HCT116 (cell line): ENCODE results near the gene MFSD1. TPM values are rescaled to one million over a fixed set of nuclear protein-coding genes. Genes with fewer than 3 reads are reported as not detected.

Experiments
- ATAC-seq: fragments of 200-7000 bp; cut with Tn5 transposase; 2 replicates; pipeline ENCODE4 v1.9.1; 2020; ENCODE audit warnings: mild to moderate bottlenecking, moderate library complexity
- BruUV-seq: library from RNA; stranded (reverse); fragments of 400-500 nt; replicated peaks from 2 replicates; lab custom pipeline; 2021; lab: Mats Ljungman, UMichigan
- CTCF ChIA-PET: fragments of 300-600 bp; sonication (Branson Sonifier 250); formaldehyde crosslinking; loops from one replicate; lab custom pipeline; 2021; ENCODE audit warnings: antibody characterized with exemption; lab: Charles Lee
- POLR2A ChIA-PET: fragments of 300-600, 350-600 bp; sonication (Branson Sonifier 250); formaldehyde crosslinking; loops from one replicate; lab custom pipeline; 2021; ENCODE audit warnings: antibody characterized with exemption; lab: Charles Lee
- RAD21 ChIA-PET, 2 experiments: fragments of 300-600 bp; sonication (Branson Sonifier 250); formaldehyde crosslinking; loops; one replicate each; lab custom pipeline; 2023; ENCODE audit warnings: low total read pairs in 2 of 2; ENCODE audit not compliant: uncharacterized antibody in 2 of 2, unreplicated experiment in 2 of 2, low non-redundant PET in 1 of 2; lab: Charles Lee
- DNase-seq: peaks from one replicate; pipeline ENCODE4 v3.0.0-alpha.2; 2010; ENCODE audit warnings: low read depth, low spot score
- H2AFZ ChIP-seq: fragments of 200-600 bp; shearing (Covaris generic), sonication (generic); 2 replicates; pipeline ENCODE4 v1.6.1; 2017; ENCODE audit warnings: low read depth, mixed run types, mixed read lengths, antibody characterized with exemption, low read length; ENCODE audit not compliant: poor library complexity, severe bottlenecking
- H3K27ac ChIP-seq: 2 replicates; pipeline ENCODE4 v1.5.1; 2012; ENCODE audit warnings: low read depth, low read length
- H3K27me3 ChIP-seq: fragments of 200-600 bp; sonication (generic); 2 replicates; pipeline ENCODE4 v1.6.1; 2016; ENCODE audit warnings: mixed run types, low read length, mixed read lengths; ENCODE audit not compliant: insufficient read depth
- H3K36me3 ChIP-seq, 2 experiments: fragments of 200-500 bp in 1 of 2; fragments of 200-600 bp in 1 of 2; sonication (Bioruptor generic) in 1 of 2; sonication (generic) in 1 of 2; 2 replicates each; pipeline versions ENCODE4 v1.5.1 to v1.6.1; 2014 to 2016; ENCODE audit warnings: low read length in 2 of 2, inconsistent platforms in 1 of 2, mixed read lengths in 1 of 2, mixed run types in 1 of 2; ENCODE audit not compliant: insufficient read depth in 2 of 2, control insufficient read depth in 1 of 2
- H3K4me1 ChIP-seq, 2 experiments: fragments of 200-600 bp in 1 of 2; sonication (generic) in 1 of 2; 2 replicates each; pipeline versions ENCODE4 v1.5.1 to v1.6.1; 2012 to 2017; ENCODE audit warnings: low read length in 2 of 2, inconsistent platforms in 1 of 2, mild to moderate bottlenecking in 1 of 2, mixed read lengths in 1 of 2, mixed run types in 1 of 2, moderate library complexity in 1 of 2; ENCODE audit not compliant: insufficient read depth in 2 of 2, control insufficient read depth in 1 of 2
- H3K4me2 ChIP-seq: fragments of 200-600 bp; sonication (generic); 2 replicates; pipeline ENCODE4 v1.6.1; 2017; ENCODE audit warnings: mixed run types, low read length, mixed read lengths
- H3K4me3 ChIP-seq, 2 experiments: fragments of 200-600 bp in 1 of 2; sonication (generic) in 1 of 2; replicated peaks in 1 of 2; 2 replicates each; pipeline ENCODE4 v1.5.1; 2011 to 2016; ENCODE audit warnings: low read length in 2 of 2, control low read depth in 1 of 2, low read depth in 1 of 2, mild to moderate bottlenecking in 1 of 2, mixed read lengths in 1 of 2, mixed run types in 1 of 2
- H3K79me2 ChIP-seq: fragments of 200-600 bp; sonication (generic); 2 replicates; pipeline ENCODE4 v1.6.1; 2017; ENCODE audit warnings: mild to moderate bottlenecking, mixed run types, low read length, moderate library complexity, mixed read lengths; ENCODE audit not compliant: insufficient read depth
- H3K9ac ChIP-seq: fragments of 200-600 bp; sonication (generic); 2 replicates; pipeline ENCODE4 v1.6.1; 2016; ENCODE audit warnings: low read length, mixed read lengths
- H3K9me2 ChIP-seq: fragments of 200-600 bp; sonication (generic), shearing (Covaris generic); 2 replicates; pipeline ENCODE4 v1.6.1; 2017; ENCODE audit warnings: mixed run types, mild to moderate bottlenecking, moderate library complexity; ENCODE audit not compliant: insufficient read depth
- H3K9me3 ChIP-seq, 2 experiments: fragments of 200-500 bp in 1 of 2; fragments of 200-600 bp in 1 of 2; sonication (Bioruptor generic) in 1 of 2; sonication (generic) in 1 of 2; 2 replicates each; pipeline ENCODE4 v1.6.1; 2014 to 2017; ENCODE audit warnings: low read length in 2 of 2, mixed read lengths in 2 of 2, inconsistent platforms in 1 of 2, low read depth in 1 of 2, mild to moderate bottlenecking in 1 of 2, mixed run types in 1 of 2, moderate library complexity in 1 of 2; ENCODE audit not compliant: control insufficient read depth in 1 of 2, insufficient read depth in 1 of 2
- H4K20me1 ChIP-seq: fragments of 200-600 bp; sonication (generic), shearing (Covaris generic); 2 replicates; pipeline ENCODE4 v1.6.1; 2017; ENCODE audit warnings: mixed run types, mild to moderate bottlenecking, moderate library complexity; ENCODE audit not compliant: insufficient read depth
- ATF3 ChIP-seq: IDR thresholded peaks from 2 replicates; pipeline ENCODE4 v1.6.1; 2012
- CEBPB ChIP-seq: IDR thresholded peaks from 2 replicates; pipeline ENCODE4 v1.6.1; 2012; ENCODE audit warnings: low read depth
- CTCF ChIP-seq, 3 experiments: fragments of 200-600 bp in 1 of 3; sonication (generic) in 1 of 3; IDR thresholded peaks in 2 of 3; conservative IDR thresholded peaks in 1 of 3; 2 replicates each; pipeline ENCODE4 v1.5.1; 2012 to 2017; ENCODE audit warnings: low read depth in 2 of 3, low read length in 2 of 3, antibody characterized with exemption in 1 of 3, borderline replicate concordance in 1 of 3, control low read depth in 1 of 3, mild to moderate bottlenecking in 1 of 3, mixed read lengths in 1 of 3, mixed run types in 1 of 3, moderate library complexity in 1 of 3; ENCODE audit not compliant: insufficient read depth in 1 of 3
- EGR1 ChIP-seq: IDR thresholded peaks from 2 replicates; pipeline ENCODE4 v1.6.1; 2012; ENCODE audit warnings: low read depth
- EZH2 ChIP-seq: fragments of 200-600 bp; sonication (generic); IDR thresholded peaks from 2 replicates; pipeline ENCODE4 v1.6.1; 2017; ENCODE audit warnings: antibody characterized with exemption, mixed run types
- EZH2phosphoT487 ChIP-seq: fragments of 200-600 bp; IDR thresholded peaks from 2 replicates; pipeline ENCODE4 v1.6.1; 2018; ENCODE audit warnings: antibody characterized with exemption, borderline replicate concordance
- FOSL1 ChIP-seq: IDR thresholded peaks from 2 replicates; pipeline ENCODE4 v1.6.1; 2012; ENCODE audit warnings: low read depth
- POLR2A ChIP-seq: IDR thresholded peaks from 2 replicates; pipeline ENCODE4 v1.7.0; 2011; ENCODE audit warnings: borderline replicate concordance; ENCODE audit not compliant: insufficient read depth, insufficient read length; ENCODE audit errors: extremely low read depth
- POLR2AphosphoS5 ChIP-seq: IDR thresholded peaks from 2 replicates; pipeline ENCODE4 v1.6.1; 2011; ENCODE audit warnings: mild to moderate bottlenecking, low read depth, low read length, moderate library complexity
- SIN3A ChIP-seq: IDR thresholded peaks from 2 replicates; pipeline ENCODE4 v1.6.1; 2012; ENCODE audit warnings: low read depth
- TCF7L2 ChIP-seq: IDR thresholded peaks from 2 replicates; pipeline ENCODE4 v1.7.0; 2011; ENCODE audit warnings: borderline replicate concordance, inconsistent platforms; ENCODE audit not compliant: insufficient read depth, insufficient read length; ENCODE audit errors: extremely low read depth
- YY1 ChIP-seq: IDR thresholded peaks from 2 replicates; pipeline ENCODE4 v1.6.1; 2011; ENCODE audit warnings: low read length, low read depth, moderate library complexity, mild to moderate bottlenecking; ENCODE audit not compliant: insufficient replicate concordance; ENCODE audit errors: extremely low read depth
- intact Hi-C: fragments of 100-400 bp; cut with micrococcal nuclease; formaldehyde crosslinking; loops from 2 replicates; pipeline ENCODE4 v1.10.0; 2022
- total RNA-seq: library from RNA; stranded (reverse); gene quantifications from one replicate; pipeline ENCODE4 v1.2.1, GENCODE V29; 2021; ENCODE audit not compliant: unreplicated experiment
- TF ChIP-seq, protein P1 (sequence below): IDR thresholded peaks from 2 replicates; pipeline ENCODE4 v1.6.1; 2011; ENCODE audit warnings: mild to moderate bottlenecking, low read length, moderate library complexity; ENCODE audit not compliant: insufficient replicate concordance; ENCODE audit errors: extremely low read depth
- TF ChIP-seq, protein P2 (sequence below): IDR thresholded peaks from 2 replicates; pipeline ENCODE4 v1.6.1; 2012

MFSD1 gene
- total RNA-seq, 1 experiment from 2014 or later: 12.8 TPM

DNA sequence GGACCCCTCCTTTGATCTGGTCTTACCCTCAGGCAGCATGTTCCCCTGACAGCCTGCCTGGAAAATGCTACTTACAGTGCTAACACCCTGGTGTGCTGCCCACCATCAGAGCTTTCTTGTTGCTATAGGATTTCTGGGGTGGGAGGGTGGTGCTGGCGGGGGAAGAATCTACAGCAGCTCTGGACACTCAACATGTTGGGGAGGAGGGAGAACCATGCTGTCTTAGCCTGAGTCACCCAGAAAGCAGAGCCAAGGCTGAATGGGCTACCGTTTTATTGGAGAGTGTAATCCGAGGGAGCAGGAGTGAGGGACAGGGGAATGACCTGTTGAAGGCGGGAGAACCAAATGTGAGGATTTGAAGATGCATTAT, 45.6 kb downstream of the MFSD1 start:
- BruUV-seq: no TSS peak
- DNase-seq (no peak), ATAC-seq (no peak)
- intact Hi-C loops: loop anchor here (2.0 to 10.0 kb wide), 5 partner anchors 275 to 1157 kb away; no protein-coding TSS in a partner anchor
- H3K9me2 ChIP-seq: no peaks in the 10 kb centered on the region
- no peaks in the 10 kb centered on the region for H3K27me3 ChIP-seq
- H3K79me2 ChIP-seq: no peaks in the 10 kb centered on the region
- no peak overlapping the region for H3K27ac ChIP-seq
- no peaks in the 10 kb centered on the region for H3K36me3 ChIP-seq
- RAD21 ChIA-PET: interaction anchor here in 1 of 2 experiments (0.6 to 1.5 kb wide), 2 partner anchors 397 to 413 kb away, joined by 3 to 8 read pairs; no protein-coding TSS in a partner anchor
- no peak overlapping the region for H3K4me2 ChIP-seq
- no peak overlapping the region for H2AFZ ChIP-seq
- H3K9ac ChIP-seq: no peak overlapping the region
- H3K4me1 ChIP-seq: no peaks in the 10 kb centered on the region
- no peaks in the 10 kb centered on the region for H4K20me1 ChIP-seq
- CTCF ChIA-PET: interaction anchor here (3.6 to 4.8 kb wide), 2 partner anchors 405 to 413 kb away, joined by 22 to 52 read pairs; no protein-coding TSS in a partner anchor
- H3K9me3 ChIP-seq: no peaks in the 10 kb centered on the region
- POLR2A ChIA-PET: no interaction called here
- TF ChIP-seq POLR2A (no peak), SIN3A (no peak), ATF3 (no peak)
- TF ChIP-seq, all 23 proteins: peak for 0
- H3K4me3 ChIP-seq: no peak overlapping the region

DNA sequence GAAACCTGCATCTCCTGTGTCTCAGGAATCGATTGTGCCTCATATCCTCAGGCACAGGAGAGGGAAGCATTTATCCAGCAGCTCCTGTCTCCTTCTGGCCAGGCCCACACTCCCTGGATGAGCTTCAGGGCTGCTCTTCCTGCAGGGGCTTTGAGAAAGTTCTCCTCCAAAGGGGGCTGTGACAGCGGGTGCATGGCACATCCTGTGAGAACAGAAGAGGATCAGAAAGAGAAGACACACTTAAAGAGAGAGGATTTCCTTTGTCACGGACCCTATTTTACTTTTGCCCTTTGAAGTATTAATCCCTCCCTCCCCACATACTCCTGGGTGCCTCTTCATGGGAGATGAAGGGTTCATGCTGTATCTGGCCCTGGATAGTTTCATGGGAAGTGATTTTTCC, 46.0 kb downstream of the MFSD1 start:
- Histone ChIP-seq H3K79me2 (no peaks in the 10 kb centered on the region), H2AFZ (no peak overlapping the region), H3K4me3 (no peak overlapping the region), H3K4me1 (no peaks in the 10 kb centered on the region), H3K27me3 (no peaks in the 10 kb centered on the region), H4K20me1 (no peaks in the 10 kb centered on the region), H3K9me2 (no peaks in the 10 kb centered on the region), H3K36me3 (no peaks in the 10 kb centered on the region), H3K9ac (no peak overlapping the region), H3K4me2 (no peak overlapping the region), H3K27ac (no peak overlapping the region), H3K9me3 (no peaks in the 10 kb centered on the region)
- BruUV-seq: no TSS peak
- intact Hi-C loops: loop anchor here (2.0 to 10.0 kb wide), 5 partner anchors 274 to 1157 kb away; no protein-coding TSS in a partner anchor
- ATAC-seq (no peak), DNase-seq (no peak)
- ChIA-PET POLR2A (no interaction called here), CTCF (interaction anchor here (3.6 to 4.8 kb wide), 2 partner anchors 405 to 413 kb away, joined by 22 to 52 read pairs; no protein-coding TSS in a partner anchor), RAD21 (no interaction called here)
- TF ChIP-seq EZH2 (no peak), EZH2phosphoT487 (no peak), TCF7L2 (no peak), POLR2AphosphoS5 (no peak), FOSL1 (no peak), EGR1 (no peak), YY1 (no peak), POLR2A (no peak), CTCF (IDR thresholded peaks at IDR 0.05 in 2 of 3, conservative IDR thresholded peaks at IDR 0.05 in 1 of 3; ENCODE audit: borderline replicate concordance in 1 of 3, insufficient read depth in 1 of 3, low read depth in 2 of 3, low read length in 2 of 3) (no peak), SIN3A (no peak), CEBPB (no peak), ATF3 (no peak)
- TF ChIP-seq, protein P1, sequence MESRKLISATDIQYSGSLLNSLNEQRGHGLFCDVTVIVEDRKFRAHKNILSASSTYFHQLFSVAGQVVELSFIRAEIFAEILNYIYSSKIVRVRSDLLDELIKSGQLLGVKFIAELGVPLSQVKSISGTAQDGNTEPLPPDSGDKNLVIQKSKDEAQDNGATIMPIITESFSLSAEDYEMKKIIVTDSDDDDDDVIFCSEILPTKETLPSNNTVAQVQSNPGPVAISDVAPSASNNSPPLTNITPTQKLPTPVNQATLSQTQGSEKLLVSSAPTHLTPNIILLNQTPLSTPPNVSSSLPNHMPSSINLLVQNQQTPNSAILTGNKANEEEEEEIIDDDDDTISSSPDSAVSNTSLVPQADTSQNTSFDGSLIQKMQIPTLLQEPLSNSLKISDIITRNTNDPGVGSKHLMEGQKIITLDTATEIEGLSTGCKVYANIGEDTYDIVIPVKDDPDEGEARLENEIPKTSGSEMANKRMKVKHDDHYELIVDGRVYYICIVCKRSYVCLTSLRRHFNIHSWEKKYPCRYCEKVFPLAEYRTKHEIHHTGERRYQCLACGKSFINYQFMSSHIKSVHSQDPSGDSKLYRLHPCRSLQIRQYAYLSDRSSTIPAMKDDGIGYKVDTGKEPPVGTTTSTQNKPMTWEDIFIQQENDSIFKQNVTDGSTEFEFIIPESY: no peak
- TF ChIP-seq, protein P2, sequence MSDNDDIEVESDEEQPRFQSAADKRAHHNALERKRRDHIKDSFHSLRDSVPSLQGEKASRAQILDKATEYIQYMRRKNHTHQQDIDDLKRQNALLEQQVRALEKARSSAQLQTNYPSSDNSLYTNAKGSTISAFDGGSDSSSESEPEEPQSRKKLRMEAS: no peak
